OCI-LY1 (cell line): ENCODE results near the gene PBRM1.

Source experiments
- CTCF ChIP-seq: fragments of 200-600 bp; sonication (generic), shearing (Covaris generic); IDR thresholded peaks from 2 replicates; pipeline ENCODE4 v1.5.1; 2017; ENCODE audit warnings: mild to moderate bottlenecking, antibody characterized with exemption, low read length, moderate library complexity, mixed read lengths
- EZH2 ChIP-seq: fragments of 200-600 bp; sonication (generic), shearing (Covaris generic); IDR thresholded peaks from 2 replicates; pipeline ENCODE4 v1.8.0; 2017; ENCODE audit warnings: borderline replicate concordance, mixed run types, mild to moderate bottlenecking, antibody characterized with exemption, low read length, moderate library complexity, mixed read lengths

GRCh38 chr3:52547143-52547542, 138.6 kb downstream of the PBRM1 start:
- TF ChIP-seq CTCF (no peak), EZH2 (no peak)
